Spleen (tissue), 7 donors: Measurements from ENCODE around the gene WDR90.

Experiments used
- POLR2AphosphoS5 ChIP-seq, 3 donors: sonication (generic); formaldehyde crosslinking; IDR thresholded peaks; one replicate each; pipeline ENCODE4 v1.5.1; 2017; ENCODE audit warnings: antibody characterized with exemption in 3 of 3
- TF ChIP-seq, protein P1 (sequence below), 11 experiments: fragments of 200-600 bp in 7 of 11; fragments of 450-650 bp in 4 of 11; sonication (generic) in 4 of 11; IDR thresholded peaks in 8 of 11; conservative IDR thresholded peaks in 3 of 11; 1 replicate in 7 of 11; 2 replicates in 4 of 11; pipeline versions ENCODE4 v1.4.0 to v1.8.0; 2016 to 2021; ENCODE audit warnings: antibody characterized with exemption in 11 of 11, inconsistent platforms in 4 of 11, mild to moderate bottlenecking in 1 of 11
- donor health status: DM: no; HTN: no; CAD: no; lungs with moderate emphysema.
- donor health status: DM: no; HTN: no; CAD: no.
- donor health status: DM: no; HTN: no; CAD: no.

DNA sequence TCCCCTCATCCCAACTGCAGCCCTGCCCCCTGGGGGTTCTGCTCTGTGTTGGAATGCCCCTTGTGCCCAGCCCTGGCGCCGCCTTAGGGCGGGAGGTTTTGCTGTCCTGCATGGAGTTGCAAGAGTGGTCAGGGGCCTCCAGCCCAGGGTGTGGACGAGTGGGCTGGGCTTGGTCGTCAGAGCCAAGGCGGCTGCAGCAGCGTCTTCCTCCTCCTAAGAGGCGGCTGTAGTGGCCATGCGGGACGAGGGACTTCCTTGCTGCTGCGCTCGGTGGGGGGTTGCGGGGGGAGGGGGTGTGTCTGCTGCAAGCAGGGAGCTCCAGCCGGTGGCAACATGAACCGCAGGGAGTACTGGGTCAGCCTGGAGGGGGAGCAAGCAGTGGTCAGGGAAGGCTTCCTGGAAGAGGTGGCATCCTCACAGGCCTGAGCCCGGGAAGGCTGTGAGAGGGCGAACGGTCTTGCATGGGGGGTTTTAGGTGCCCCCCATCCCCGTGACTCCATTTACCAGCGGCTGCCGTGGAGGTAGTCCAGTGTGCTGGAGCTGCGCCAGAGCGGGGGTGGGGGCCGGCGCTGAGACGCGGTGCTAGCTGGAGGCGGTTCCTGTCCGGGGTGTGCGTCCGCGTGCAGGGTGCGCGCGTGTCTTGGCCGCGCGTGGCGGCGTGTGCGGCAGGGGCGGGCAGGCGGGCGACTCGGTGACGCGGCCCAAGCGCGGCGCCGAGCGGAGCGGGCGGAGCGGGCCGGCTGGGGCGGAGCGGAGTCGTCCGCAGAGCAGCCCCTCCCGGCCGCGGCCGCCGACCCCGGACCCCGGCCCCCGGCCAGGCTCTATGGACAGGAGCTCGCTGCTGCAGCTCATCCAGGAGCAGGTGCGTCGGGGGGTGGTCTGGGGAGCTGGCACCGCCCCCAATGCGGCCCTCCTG, 26.1 kb downstream of the WDR90 start, which contains the start of gene RHBDL1:
- TF ChIP-seq, protein P1, sequence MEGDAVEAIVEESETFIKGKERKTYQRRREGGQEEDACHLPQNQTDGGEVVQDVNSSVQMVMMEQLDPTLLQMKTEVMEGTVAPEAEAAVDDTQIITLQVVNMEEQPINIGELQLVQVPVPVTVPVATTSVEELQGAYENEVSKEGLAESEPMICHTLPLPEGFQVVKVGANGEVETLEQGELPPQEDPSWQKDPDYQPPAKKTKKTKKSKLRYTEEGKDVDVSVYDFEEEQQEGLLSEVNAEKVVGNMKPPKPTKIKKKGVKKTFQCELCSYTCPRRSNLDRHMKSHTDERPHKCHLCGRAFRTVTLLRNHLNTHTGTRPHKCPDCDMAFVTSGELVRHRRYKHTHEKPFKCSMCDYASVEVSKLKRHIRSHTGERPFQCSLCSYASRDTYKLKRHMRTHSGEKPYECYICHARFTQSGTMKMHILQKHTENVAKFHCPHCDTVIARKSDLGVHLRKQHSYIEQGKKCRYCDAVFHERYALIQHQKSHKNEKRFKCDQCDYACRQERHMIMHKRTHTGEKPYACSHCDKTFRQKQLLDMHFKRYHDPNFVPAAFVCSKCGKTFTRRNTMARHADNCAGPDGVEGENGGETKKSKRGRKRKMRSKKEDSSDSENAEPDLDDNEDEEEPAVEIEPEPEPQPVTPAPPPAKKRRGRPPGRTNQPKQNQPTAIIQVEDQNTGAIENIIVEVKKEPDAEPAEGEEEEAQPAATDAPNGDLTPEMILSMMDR (IDR thresholded peaks at IDR 0.05 in 8 of 11, conservative IDR thresholded peaks at IDR 0.05 in 3 of 11): no peak
- peak in 1 of 3 donors; percentile 68 for TF ChIP-seq POLR2AphosphoS5 (IDR thresholded peaks at IDR 0.05)
